Fibroblast of lung (primary cell): ENCODE results near the gene CAMK1D. TPM values are rescaled to one million over a fixed set of nuclear protein-coding genes. Genes with fewer than 3 reads are reported as not detected.
A peak's percentile ranks its signal among the peaks of the same experiment; 100 is the strongest.
"Not testable (repeated sequence)": the region's sequence is repeated elsewhere in the genome, so short reads cannot be mapped to it uniquely, and the experiment has no call there.

Experiments used
- DNase-seq, 2 donors: peaks; one replicate each; pipeline versions ENCODE4 v3.0.0 to v3.0.0-alpha.2; 2010; ENCODE audit warnings: low read depth in 2 of 2
- H2AFZ ChIP-seq: 2 replicates; pipeline ENCODE4 v1.5.1; 2012; ENCODE audit warnings: low read length, control low read depth, inconsistent platforms
- H3K27ac ChIP-seq: 2 replicates; pipeline ENCODE4 v1.5.1; 2011; ENCODE audit warnings: low read length, control low read depth; ENCODE audit not compliant: insufficient read depth
- H3K27me3 ChIP-seq: 2 replicates; pipeline ENCODE4 v1.5.1; 2011; ENCODE audit warnings: mild to moderate bottlenecking, low read length; ENCODE audit not compliant: control insufficient read depth, insufficient read depth
- H3K36me3 ChIP-seq: 2 replicates; pipeline ENCODE4 v1.5.1; 2011; ENCODE audit warnings: low read length; ENCODE audit not compliant: control insufficient read depth, insufficient read depth
- H3K4me1 ChIP-seq: 2 replicates; pipeline ENCODE4 v1.5.1; 2011; ENCODE audit warnings: low read length; ENCODE audit not compliant: control insufficient read depth, insufficient read depth; ENCODE audit errors: extremely low read depth
- H3K4me2 ChIP-seq: 2 replicates; pipeline ENCODE4 v1.5.1; 2011; ENCODE audit warnings: low read length, control low read depth; ENCODE audit not compliant: insufficient read depth; ENCODE audit errors: extremely low read depth
- H3K4me3 ChIP-seq, 4 experiments: fragments of 200-600 bp in 1 of 4; sonication (generic) in 1 of 4; replicated peaks in 1 of 4; 2 replicates each; pipeline ENCODE4 v1.5.1; 2011 to 2016; ENCODE audit warnings: low read length in 4 of 4, low read depth in 3 of 4, mild to moderate bottlenecking in 3 of 4, control low read depth in 2 of 4, inconsistent platforms in 1 of 4, mixed read lengths in 1 of 4; ENCODE audit not compliant: insufficient read depth in 1 of 4; ENCODE audit errors: control extremely low read depth in 1 of 4
- H3K79me2 ChIP-seq: 2 replicates; pipeline ENCODE4 v1.5.1; 2012; ENCODE audit warnings: mild to moderate bottlenecking, low read length, inconsistent platforms; ENCODE audit not compliant: control insufficient read depth, insufficient read depth
- H3K9ac ChIP-seq: 2 replicates; pipeline ENCODE4 v1.5.1; 2011; ENCODE audit warnings: mild to moderate bottlenecking, low read length, control low read depth; ENCODE audit not compliant: insufficient read depth
- H3K9me3 ChIP-seq: 2 replicates; pipeline ENCODE4 v1.5.1; 2012; ENCODE audit warnings: low read depth, low read length; ENCODE audit not compliant: control insufficient read depth, insufficient read depth
- H4K20me1 ChIP-seq: 2 replicates; pipeline ENCODE4 v1.5.1; 2011; ENCODE audit warnings: low read length; ENCODE audit not compliant: control insufficient read depth, insufficient read depth; ENCODE audit errors: extremely low read depth
- CTCF ChIP-seq, 2 donors: IDR thresholded peaks in 1 of 2; conservative IDR thresholded peaks in 1 of 2; 1 replicate in 1 of 2; 2 replicates in 1 of 2; pipeline ENCODE4 v1.5.1; 2011 to 2012; ENCODE audit warnings: low read length in 2 of 2, control low read depth in 1 of 2, inconsistent platforms in 1 of 2, low read depth in 1 of 2, mild to moderate bottlenecking in 1 of 2
- EZH2 ChIP-seq: IDR thresholded peaks from 2 replicates; pipeline ENCODE4 v1.5.1; 2012; ENCODE audit warnings: low read length, control low read depth, mild to moderate bottlenecking; ENCODE audit errors: missing control alignments
- polyA minus RNA-seq: library from RNA; depleted of rRNA, polyadenylated mRNA; stranded (reverse); fragments of >200 nt; gene quantifications from 2 replicates; pipeline ENCODE4 v1.2.3, GENCODE V29; 2011; ENCODE audit warnings: low replicate concordance
- polyA plus RNA-seq, 2 donors: library from polyadenylated mRNA; depleted of rRNA in 1 of 2; stranded (reverse) in 1 of 2; unstranded in 1 of 2; fragments of >200 nt; gene quantifications; 2 replicates each; pipeline ENCODE4 v1.2.1, GENCODE V29; 2011 to 2012; ENCODE audit warnings: missing spikeins in 1 of 2
- total RNA-seq: library from RNA; depleted of rRNA; stranded (reverse); fragments of >200 nt; gene quantifications from 2 replicates; pipeline ENCODE4 v1.2.1, GENCODE V29; 2014

CAMK1D gene
- total RNA-seq (1.5 and 2.3 TPM in 2 replicates), polyA plus RNA-seq (1.5 and 2.3 TPM in 2 replicates), polyA minus RNA-seq (1.7 and 5.4 TPM in 2 replicates)
- polyA plus RNA-seq (2012) = 1.0 and 1.6 TPM in 2 replicates

GRCh38 chr10:12348870-12349628, at the start of gene CAMK1D:
CAMK1D (plus strand) TSS chr10:12349547.
- Histone ChIP-seq H3K27ac (no peak within 1 kb of the TSS), H3K9me3 (no peaks in the 10 kb centered on the region), H3K36me3 (no peaks in the 10 kb centered on the region), H3K4me2 (peak within 1 kb of the TSS; percentile 98), H3K9ac (peak within 1 kb of the TSS; percentile 63), H3K79me2 (no peaks in the 10 kb centered on the region), H3K4me1 (peaks cover 2% of the 10 kb centered on the region), H3K4me3 (peak within 1 kb of the TSS; percentile 57 to 70 (median 68)), H4K20me1 (no peaks in the 10 kb centered on the region), H2AFZ (peak within 1 kb of the TSS; percentile 76), H3K27me3 (peaks cover 3% of the 10 kb centered on the region)
- DNase-seq = peak; percentile 69 to 80
- TF ChIP-seq EZH2 (no peak), CTCF (conservative IDR thresholded peaks at IDR 0.05 in 1 of 2, IDR thresholded peaks at IDR 0.05 in 1 of 2; ENCODE audit: low read depth in 1 of 2, low read length in 2 of 2) (peak in 1 of 2 donors; percentile 30)

DNA sequence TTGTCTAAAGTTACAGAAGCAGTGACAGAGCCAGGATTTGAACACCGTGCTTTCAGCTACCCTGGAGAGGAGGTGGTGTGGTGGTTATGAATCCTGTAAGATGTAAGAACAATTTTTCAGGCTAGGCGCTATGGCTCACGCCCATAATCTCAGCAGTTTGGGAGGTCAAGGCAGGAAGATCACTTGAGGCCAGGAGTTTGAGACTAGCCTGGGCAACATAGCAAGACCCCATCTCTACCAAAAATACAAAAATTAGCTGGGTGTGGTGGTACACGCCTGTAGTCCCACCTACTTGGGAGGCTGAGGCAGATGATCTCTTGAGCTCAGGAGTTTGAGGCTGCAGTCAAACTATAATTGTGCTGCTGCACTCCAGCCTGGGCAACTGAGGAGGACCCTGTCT, 48.3 kb upstream of the CAMK1D start:
- not testable (repeated sequence) for H3K4me3 ChIP-seq, H3K27ac ChIP-seq, H3K4me2 ChIP-seq, H3K79me2 ChIP-seq, H3K27me3 ChIP-seq, H3K9ac ChIP-seq, H4K20me1 ChIP-seq, H3K9me3 ChIP-seq, H2AFZ ChIP-seq, H3K36me3 ChIP-seq, H3K4me1 ChIP-seq, DNase-seq

DNA sequence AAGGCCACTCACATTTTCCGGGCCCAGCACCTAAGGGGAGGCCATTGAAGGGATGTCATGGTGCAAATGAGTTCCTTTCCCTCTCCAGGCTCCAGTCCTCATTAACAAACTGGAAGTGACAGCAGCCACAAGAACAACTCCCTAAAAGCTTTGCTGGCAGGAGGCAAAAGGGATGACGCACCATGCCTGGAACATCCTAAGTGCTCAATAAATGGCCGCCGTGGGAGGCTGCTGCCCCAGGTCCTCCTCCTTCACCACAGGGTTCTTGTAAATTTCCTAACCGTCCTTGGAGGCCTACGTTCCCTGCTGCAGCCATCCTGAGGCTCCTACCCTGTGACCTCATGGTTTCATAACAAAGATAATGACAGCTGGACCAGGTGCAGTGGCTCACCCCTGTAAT, 41.3 kb upstream of the CAMK1D start:
- H3K9ac ChIP-seq = no peak overlapping the region
- no peaks in the 10 kb centered on the region for H3K79me2 ChIP-seq
- no peaks in the 10 kb centered on the region for H3K4me1 ChIP-seq
- no peaks in the 10 kb centered on the region for H4K20me1 ChIP-seq
- H3K27me3 ChIP-seq = no peaks in the 10 kb centered on the region
- no peak overlapping the region for H2AFZ ChIP-seq
- H3K9me3 ChIP-seq = no peaks in the 10 kb centered on the region
- no peak overlapping the region for H3K4me3 ChIP-seq
- no peak overlapping the region for H3K4me2 ChIP-seq
- no peaks in the 10 kb centered on the region for H3K36me3 ChIP-seq
- no peak overlapping the region for H3K27ac ChIP-seq
- no peak for TF ChIP-seq CTCF (conservative IDR thresholded peaks at IDR 0.05 in 1 of 2, IDR thresholded peaks at IDR 0.05 in 1 of 2; ENCODE audit: low read depth in 1 of 2, low read length in 2 of 2)
- TF ChIP-seq EZH2 = no peak
- no peak for DNase-seq
